Heart left ventricle (tissue), 16 donors: ENCODE measurements around the gene SCYL2. TPM values are rescaled to one million over a fixed set of nuclear protein-coding genes. Genes with fewer than 3 reads are reported as not detected.

ENCODE experiments used
- ATAC-seq, 4 donors: fragments of 200-7000 bp; cut with Tn5 transposase; one replicate each; pipeline ENCODE4 v1.9.1; 2020 to 2022; ENCODE audit warnings: moderate library complexity in 4 of 4, mild to moderate bottlenecking in 3 of 4, moderate number of reproducible peaks in 1 of 4
- DNase-seq, 5 donors: peaks; one replicate each; pipeline ENCODE4 v3.0.0-alpha.2; 2020
- H3K27ac ChIP-seq, 12 donors: fragments of 200-600 bp; sonication (generic) in 4 of 12; one replicate each; pipeline versions ENCODE4 v1.5.0 to v1.8.0; 2016 to 2022; ENCODE audit warnings: mild to moderate bottlenecking in 2 of 12
- H3K27me3 ChIP-seq, 9 donors: fragments of 200-600 bp; sonication (generic) in 2 of 9; one replicate each; pipeline versions ENCODE4 v1.5.1 to v1.8.0; 2016 to 2022; ENCODE audit warnings: mild to moderate bottlenecking in 3 of 9
- H3K36me3 ChIP-seq, 9 donors: fragments of 200-600 bp; sonication (generic) in 2 of 9; one replicate each; pipeline versions ENCODE4 v1.5.0 to v1.8.0; 2018 to 2022; ENCODE audit warnings: mild to moderate bottlenecking in 2 of 9
- H3K4me1 ChIP-seq, 12 donors: fragments of 200-600 bp; sonication (generic) in 4 of 12; one replicate each; pipeline versions ENCODE4 v1.5.0 to v1.8.0; 2016 to 2022; ENCODE audit warnings: mild to moderate bottlenecking in 3 of 12
- H3K4me3 ChIP-seq, 12 donors: fragments of 200-600 bp; sonication (generic) in 4 of 12; one replicate each; pipeline versions ENCODE4 v1.5.0 to v1.8.0; 2017 to 2022; ENCODE audit warnings: mild to moderate bottlenecking in 9 of 12, moderate library complexity in 4 of 12
- H3K9me3 ChIP-seq, 12 donors: fragments of 200-600 bp; sonication (generic) in 4 of 12; one replicate each; pipeline versions ENCODE4 v1.5.0 to v1.8.0; 2016 to 2022; ENCODE audit warnings: mild to moderate bottlenecking in 1 of 12
- CTCF ChIP-seq, 12 donors: fragments of 200-600 bp; sonication (generic) in 4 of 12; IDR thresholded peaks; one replicate each; pipeline versions ENCODE4 v1.5.0 to v1.8.0; 2018 to 2022; ENCODE audit warnings: antibody characterized with exemption in 12 of 12, mild to moderate bottlenecking in 5 of 12
- POLR2A ChIP-seq, 2 donors: fragments of 450-650 bp; IDR thresholded peaks; one replicate each; pipeline ENCODE4 v1.6.1; 2017; ENCODE audit warnings: antibody characterized with exemption in 2 of 2, mild to moderate bottlenecking in 2 of 2, moderate library complexity in 2 of 2
- WGBS, 4 donors: extraction: QIAGEN DNeasy Blood & Tissue Kit in 2 of 4; methylation state at CpG; one replicate each; pipeline versions ENCODE4 v1.1.5 to v1.1.7; 2013 to 2018; 5-methylcytosine and 5-hydroxymethylcytosine counted together
- intact Hi-C, 10 donors: fragments of 100-400 bp; cut with DNase I; formaldehyde crosslinking; loops; one replicate each; pipeline versions ENCODE4 v1.11.1 to v1.14.2; 2022
- polyA plus RNA-seq, 2 donors: library from polyadenylated mRNA; stranded (reverse); fragments of 200-250 nt; gene quantifications; one replicate each; pipeline ENCODE4 v1.2.3, GENCODE V29; 2013
- total RNA-seq, 9 donors: library from RNA; depleted of rRNA in 2 of 9; stranded (reverse); fragments of >200 nt in 2 of 9; fragmentation: NEBNext Ultra II Directional in 3 of 9; extraction: Animal tissue kit (Norgen Biotek cat#: 25700) in 3 of 9; gene quantifications; one replicate each; pipeline versions ENCODE4 v1.1.0 to v1.2.4, GENCODE V29; 2016 to 2023
- donor health status: ischemic (EF 13 %, LVEDD 7.1; RV severe dilation, severe dysfunction).
- donor health status: healthy with polysubstance abuse.
- donor health status: DM: no; HTN: yes; CAD: no.
- donor health status: DM: no; HTN: no; CAD: no.
- donor health status: ischemic (EF 25% LVEDD 6.9; RV normal size, moderate dysfunction).
- donor health status: ischemic (EF 25% LVEDD 5.7; RV mildly dilated, moderate dysfunction).
- donor health status: healthy.
- donor health status: DM: yes; HTN: yes; CAD: no.
- donor health status: ischemic (EF 35%, LVEDD 5.7; RV mildly dilated, moderate dysfunction).
- donor health status: nonischemic (EF 11% LVEDD 7.7; RV severe dilation, severe dysfunction).
- donor health status: DM: yes; HTN: yes; CAD: no.
- donor health status: PGD.
- donor health status: ischemic (EF 29% LVEDD 5.4; RV normal size, mild dysfunction).
- donor health status: nonischemic (EF 23%, LVEDD 6.1; RV moderate dilation, normal function).

The SCYL2 gene
- total and polyA plus RNA-seq, 11 donors, result 8.1 to 41.3 (median 30.2) TPM

- H3K9me3 ChIP-seq, result peaks cover 0 to 5% (median 0%) of the 10 kb centered on the region in 12 donors
- H3K27ac ChIP-seq, result no peak overlapping the region
- no peaks in the 10 kb centered on the region for H3K27me3 ChIP-seq
- intact Hi-C loops, result no loop called here
- TF ChIP-seq CTCF (IDR thresholded peaks at IDR 0.05) (no peak), POLR2A (IDR thresholded peaks at IDR 0.05) (no peak)
- H3K4me1 ChIP-seq, result peaks cover 0 to 8% (median 0%) of the 10 kb centered on the region in 12 donors
- WGBS, 4 donors, result 52 to 56% (median 53%) methylated on average over 11 of the region's 11 CpGs
- no peak overlapping the region for H3K4me3 ChIP-seq
- DNase-seq (no peak), ATAC-seq (no peak)
- no peaks in the 10 kb centered on the region for H3K36me3 ChIP-seq
Observed at GRCh38 chr12:100372853-100373640, 106.1 kb downstream of the SCYL2 start.

- Histone ChIP-seq H3K27ac (no peak overlapping the region), H3K4me1 (peaks cover 0 to 8% (median 0%) of the 10 kb centered on the region in 12 donors), H3K4me3 (peak overlapping the region in 1 of 12 donors; percentile 8), H3K36me3 (no peaks in the 10 kb centered on the region), H3K27me3 (no peaks in the 10 kb centered on the region), H3K9me3 (no peaks in the 10 kb centered on the region)
- peak; percentile 89 to 97 (median 92) for ATAC-seq
- TF ChIP-seq CTCF (IDR thresholded peaks at IDR 0.05), result no peak
- no peak for TF ChIP-seq POLR2A (IDR thresholded peaks at IDR 0.05)
- 48 to 55% (median 51%) methylated on average over 12 of the region's 12 CpGs for WGBS, 4 donors
- DNase-seq, result peak; percentile 57 to 84 (median 70)
- intact Hi-C loops, result no loop called here
Observed at GRCh38 chr12:100375038-100375735, 108.2 kb downstream of the SCYL2 start.

GRCh38 chr12:100376161-100376560, 109.2 kb downstream of the SCYL2 start:
- TF ChIP-seq POLR2A (IDR thresholded peaks at IDR 0.05) (no peak), CTCF (IDR thresholded peaks at IDR 0.05) (no peak)
- Histone ChIP-seq H3K27ac (no peak overlapping the region), H3K4me1 (peaks cover 0 to 8% (median 0%) of the 10 kb centered on the region in 12 donors), H3K27me3 (no peaks in the 10 kb centered on the region), H3K9me3 (no peaks in the 10 kb centered on the region), H3K36me3 (no peaks in the 10 kb centered on the region), H3K4me3 (no peak overlapping the region)
- no peak for ATAC-seq
- no peak for DNase-seq
- intact Hi-C loops, result no loop called here
- 100% methylated on average over 1 of the region's 1 CpG for WGBS, 4 donors

- no peak for TF ChIP-seq POLR2A (IDR thresholded peaks at IDR 0.05)
- TF ChIP-seq CTCF (IDR thresholded peaks at IDR 0.05), result no peak
Observed at GRCh38 chr12:100381379-100381778, 114.4 kb downstream of the SCYL2 start.

More at GRCh38 chr12:100381379-100381778, 114.4 kb downstream of the SCYL2 start:
- ATAC-seq (no peak), DNase-seq (no peak)
- 63 to 66% (median 65%) methylated on average over 2 of the region's 2 CpGs for WGBS, 4 donors
- intact Hi-C loops, result no loop called here
- no peaks in the 10 kb centered on the region for H3K27me3 ChIP-seq
- H3K4me1 ChIP-seq, result no peaks in the 10 kb centered on the region
- H3K4me3 ChIP-seq, result no peak overlapping the region
- no peak overlapping the region for H3K27ac ChIP-seq
- H3K36me3 ChIP-seq, result no peaks in the 10 kb centered on the region
- no peaks in the 10 kb centered on the region for H3K9me3 ChIP-seq
